ENCODE measurements around the gene ATP5MG. TPM values are rescaled to one million over a fixed set of nuclear protein-coding genes. Genes with fewer than 3 reads are reported as not detected.

Gene ATP5MG
- total and polyA plus RNA-seq, 2 of the 4 experiments (the other 2 are of a cell fraction) = 144 to 219 TPM

GRCh38 chr11:118412921-118413320 lies 11.5 kb downstream of the ATP5MG start:
- no peak overlapping the region for H3K4me3 ChIP-seq (ENCODE audit: insufficient read depth, low read depth, low read length)
- no peak overlapping the region for H3K18ac ChIP-seq (ENCODE audit: low read depth, low read length)
- H3K9me3 ChIP-seq (ENCODE audit: control insufficient read depth, insufficient read depth, low read length) = no peaks in the 10 kb centered on the region
- H3K36me3 ChIP-seq (ENCODE audit: control insufficient read depth, insufficient read depth, low read length) = peaks cover 8% of the 10 kb centered on the region
- H2AK5ac ChIP-seq (ENCODE audit: low read depth, low read length) = no peak overlapping the region
- no peak overlapping the region for H2AK9ac ChIP-seq (replicated peaks; ENCODE audit: low read depth, low read length, poor library complexity)
- no peak overlapping the region for H4K91ac ChIP-seq (ENCODE audit: insufficient read depth, low read depth, low read length)
- H3K4me2 ChIP-seq (ENCODE audit: low read depth, low read length) = no peak overlapping the region
- H3K56ac ChIP-seq (ENCODE audit: extremely low read depth, insufficient read depth, low read length) = no peak overlapping the region
- H2BK5ac ChIP-seq (ENCODE audit: low read depth, low read length, poor library complexity, severe bottlenecking) = no peak overlapping the region
- H3K9ac ChIP-seq (ENCODE audit: low read depth, low read length) = no peak overlapping the region
- no peaks in the 10 kb centered on the region for H3K27me3 ChIP-seq (ENCODE audit: control insufficient read depth, insufficient read depth, low read length)
- ATAC-seq (ENCODE audit: low read depth) (no peak), DNase-seq (no peak)
- no peak overlapping the region for H2AFZ ChIP-seq (replicated peaks; ENCODE audit: low read length, poor library complexity)
- in situ Hi-C loops (cut with MboI; ENCODE audit: low sequenced_read_pairs) = no loop called here
- no peak overlapping the region for H2BK120ac ChIP-seq (ENCODE audit: low read depth, low read length)
- no peak overlapping the region for H3K4ac ChIP-seq (ENCODE audit: low read depth, low read length)
- no peak overlapping the region for H4K8ac ChIP-seq (ENCODE audit: low read depth in 2 of 2, low read length in 2 of 2)
- H3K79me1 ChIP-seq (ENCODE audit: low read depth in 1 of 2, low read length in 2 of 2) = peaks cover 23 to 26% of the 10 kb centered on the region in 2 experiments; a peak in 3 of 4 replicates
- POLR2A ChIA-PET (ENCODE audit: unreplicated experiment) = no interaction called here
- H3K27ac ChIP-seq (ENCODE audit: insufficient read depth, low read length) = no peak overlapping the region
- no CpG with 5 or more reads among the region's 1 CpG for WGBS, 2 experiments (ENCODE audit: extremely low coverage in 2 of 2, insufficient read length in 1 of 2)
- H4K5ac ChIP-seq (ENCODE audit: low read depth, low read length) = no peak overlapping the region
- no peaks in the 10 kb centered on the region for H3K4me1 ChIP-seq (ENCODE audit: control insufficient read depth, insufficient read depth, low read length)
- dilution Hi-C loops (cut with HindIII; ENCODE audit: low sequenced_read_pairs, unreplicated experiment) = no loop called here
- no peak overlapping the region for H3K23ac ChIP-seq (ENCODE audit: low read depth, low read length)
- no peak overlapping the region for H2BK15ac ChIP-seq (ENCODE audit: low read depth, low read length)
- TF ChIP-seq NFE2L2 (IDR thresholded peaks at IDR 0.05; ENCODE audit: low read depth, low read length) (no peak), RCOR1 (IDR thresholded peaks at IDR 0.05; ENCODE audit: insufficient replicate concordance, low read length) (no peak), MAFK (IDR thresholded peaks at IDR 0.05; ENCODE audit: low read depth, low read length) (no peak)
- no peak overlapping the region for H3K14ac ChIP-seq (replicated peaks; ENCODE audit: low read depth, low read length)
- CTCF ChIA-PET = no interaction called here
- peaks cover 2% of the 10 kb centered on the region; the same call in 1 of the 2 replicates for H3K9me1 ChIP-seq (ENCODE audit: insufficient read depth, low read length)
- H2BK20ac ChIP-seq (ENCODE audit: low read depth, low read length) = no peak overlapping the region
- intact Hi-C loops (cut with micrococcal nuclease) = no loop called here
- peaks cover 2% of the 10 kb centered on the region; the same call in 1 of the 2 replicates for H4K20me1 ChIP-seq (ENCODE audit: insufficient read depth, low read length)
- no TSS peak for BruUV-seq (replicated peaks)
